C4-2B (cell line): Measurements from ENCODE around the gene PLD2.

Experiments used
- H3K27ac ChIP-seq: fragments of 450-650 bp; 2 replicates; pipeline ENCODE4 v1.5.1; 2017
- CTCF ChIP-seq: fragments of 450-650 bp; conservative IDR thresholded peaks from 2 replicates; pipeline ENCODE4 v1.5.1; 2017; ENCODE audit warnings: mild to moderate bottlenecking
- ZFX ChIP-seq: fragments of 450-650 bp; IDR thresholded peaks from 2 replicates; pipeline ENCODE4 v1.6.1; 2017

The PLD2 gene

GRCh38 chr17:4836221-4836620 is 29.3 kb downstream of the PLD2 start:
- TF ChIP-seq ZFX (no peak), CTCF (no peak)
- H3K27ac ChIP-seq, result no peak overlapping the region

- no peak for TF ChIP-seq CTCF
- no peak for TF ChIP-seq ZFX
- H3K27ac ChIP-seq, result no peak overlapping the region
Observed at GRCh38 chr17:4837471-4838308, 30.7 kb downstream of the PLD2 start.

- no peak for TF ChIP-seq CTCF
- no peak for TF ChIP-seq ZFX
- H3K27ac ChIP-seq, result no peak overlapping the region
Observed at GRCh38 chr17:4838309-4838785, 31.4 kb downstream of the PLD2 start.

GRCh38 chr17:4839221-4839620 is 32.3 kb downstream of the PLD2 start:
- no peak overlapping the region for H3K27ac ChIP-seq
- TF ChIP-seq CTCF (no peak), ZFX (no peak)

- no peak overlapping the region for H3K27ac ChIP-seq
- TF ChIP-seq ZFX (no peak), CTCF (no peak)
Observed at GRCh38 chr17:4839965-4840892, 33.3 kb downstream of the PLD2 start.

GRCh38 chr17:4840893-4841242 is 33.9 kb downstream of the PLD2 start:
- H3K27ac ChIP-seq, result no peak overlapping the region
- TF ChIP-seq ZFX, result no peak
- TF ChIP-seq CTCF, result no peak

- TF ChIP-seq ZFX (no peak), CTCF (no peak)
- H3K27ac ChIP-seq, result no peak overlapping the region
Observed at GRCh38 chr17:4842376-4842775, 35.4 kb downstream of the PLD2 start.
